Measurements from ENCODE around the gene PLP1. TPM values are rescaled to one million over a fixed set of nuclear protein-coding genes. Genes with fewer than 3 reads are reported as not detected.

The PLP1 gene
- total and polyA plus RNA-seq, 2 experiments from 2014 or later, result 36.9 to 66.9 TPM

DNA sequence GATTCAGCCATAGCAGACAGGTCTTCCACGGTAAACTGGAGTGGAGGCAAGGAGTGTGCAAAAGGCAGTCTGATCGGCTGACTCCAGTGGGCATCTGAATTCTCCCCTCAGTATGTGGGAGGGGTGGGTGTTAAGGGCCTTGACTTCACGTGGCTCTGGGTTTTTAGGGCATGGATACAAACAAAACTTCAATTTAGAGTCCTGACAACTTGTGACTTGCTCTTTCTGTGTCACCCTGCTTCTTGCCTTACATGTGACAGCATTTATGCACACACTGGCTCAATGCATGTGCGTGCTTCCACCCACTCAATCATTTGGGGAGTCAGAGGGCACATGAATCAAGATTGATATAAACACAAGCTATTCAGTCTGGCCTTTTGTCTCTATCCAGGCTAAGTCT, 17.5 kb downstream of the PLP1 start:
- Histone ChIP-seq H3K36me3 (ENCODE audit: insufficient read depth) (no peaks in the 10 kb centered on the region), H3K4me1 (ENCODE audit: insufficient read depth) (no peaks in the 10 kb centered on the region), H4K20me1 (replicated peaks; ENCODE audit: insufficient read depth) (no peaks in the 10 kb centered on the region), H3K9me2 (ENCODE audit: insufficient read depth) (no peaks in the 10 kb centered on the region), H3K4me3 (no peak overlapping the region), H3F3A (replicated peaks; ENCODE audit: low read depth) (no peaks in the 10 kb centered on the region), H3K27ac (ENCODE audit: low read depth) (no peak overlapping the region), H3K4me2 (no peak overlapping the region), H3K27me3 (ENCODE audit: insufficient read depth) (no peaks in the 10 kb centered on the region), H3K79me2 (replicated peaks; ENCODE audit: insufficient read depth) (no peaks in the 10 kb centered on the region), H2AFZ (no peak overlapping the region)
- DNase-seq (ENCODE audit: low spot score) (no peak), ATAC-seq (no peak)
- Mint-ChIP-seq H3K27me3 (ENCODE audit: insufficient read depth, low read depth, poor library complexity) (peaks cover 2% of the 10 kb centered on the region), H3K4me3 (no peak overlapping the region), H3K36me3 (ENCODE audit: low read depth) (peaks cover 17% of the 10 kb centered on the region), H3K27ac (no peak overlapping the region), H3K4me1 (peaks cover 4% of the 10 kb centered on the region; the same call in 1 of the 3 replicates), H3K9me3 (no peaks in the 10 kb centered on the region)
- TF ChIP-seq JUNB (IDR thresholded peaks at IDR 0.05; ENCODE audit: unreplicated experiment) (no peak), EZH2 (IDR thresholded peaks at IDR 0.05; ENCODE audit: low read depth, unreplicated experiment) (no peak), ZNF114 (CRISPR knock-in tag; IDR thresholded peaks at IDR 0.05) (no peak)

DNA sequence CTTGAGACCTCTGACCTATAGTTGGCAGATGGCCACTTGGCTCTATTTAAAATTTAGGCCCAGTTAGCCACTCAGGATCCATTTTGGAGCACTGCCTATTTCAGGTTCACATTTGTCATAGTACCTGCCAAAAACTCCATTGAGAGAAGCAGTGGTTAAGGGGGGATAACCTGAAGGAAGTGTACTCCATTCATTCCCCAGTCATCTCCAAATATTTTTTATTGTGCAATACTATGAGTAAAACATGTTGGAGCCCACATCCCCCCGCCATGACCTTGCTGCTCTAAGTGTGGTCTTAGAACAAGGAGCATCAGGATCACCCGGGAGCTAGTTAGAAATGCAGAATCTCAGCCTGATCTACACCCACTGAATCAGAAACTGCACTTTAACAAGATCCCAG, 21.1 kb downstream of the PLP1 start:
- TF ChIP-seq, protein P1, sequence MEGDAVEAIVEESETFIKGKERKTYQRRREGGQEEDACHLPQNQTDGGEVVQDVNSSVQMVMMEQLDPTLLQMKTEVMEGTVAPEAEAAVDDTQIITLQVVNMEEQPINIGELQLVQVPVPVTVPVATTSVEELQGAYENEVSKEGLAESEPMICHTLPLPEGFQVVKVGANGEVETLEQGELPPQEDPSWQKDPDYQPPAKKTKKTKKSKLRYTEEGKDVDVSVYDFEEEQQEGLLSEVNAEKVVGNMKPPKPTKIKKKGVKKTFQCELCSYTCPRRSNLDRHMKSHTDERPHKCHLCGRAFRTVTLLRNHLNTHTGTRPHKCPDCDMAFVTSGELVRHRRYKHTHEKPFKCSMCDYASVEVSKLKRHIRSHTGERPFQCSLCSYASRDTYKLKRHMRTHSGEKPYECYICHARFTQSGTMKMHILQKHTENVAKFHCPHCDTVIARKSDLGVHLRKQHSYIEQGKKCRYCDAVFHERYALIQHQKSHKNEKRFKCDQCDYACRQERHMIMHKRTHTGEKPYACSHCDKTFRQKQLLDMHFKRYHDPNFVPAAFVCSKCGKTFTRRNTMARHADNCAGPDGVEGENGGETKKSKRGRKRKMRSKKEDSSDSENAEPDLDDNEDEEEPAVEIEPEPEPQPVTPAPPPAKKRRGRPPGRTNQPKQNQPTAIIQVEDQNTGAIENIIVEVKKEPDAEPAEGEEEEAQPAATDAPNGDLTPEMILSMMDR (conservative IDR thresholded peaks at IDR 0.05; ENCODE audit: low read depth in 2 of 2), result no peak
- TF ChIP-seq, protein P2, sequence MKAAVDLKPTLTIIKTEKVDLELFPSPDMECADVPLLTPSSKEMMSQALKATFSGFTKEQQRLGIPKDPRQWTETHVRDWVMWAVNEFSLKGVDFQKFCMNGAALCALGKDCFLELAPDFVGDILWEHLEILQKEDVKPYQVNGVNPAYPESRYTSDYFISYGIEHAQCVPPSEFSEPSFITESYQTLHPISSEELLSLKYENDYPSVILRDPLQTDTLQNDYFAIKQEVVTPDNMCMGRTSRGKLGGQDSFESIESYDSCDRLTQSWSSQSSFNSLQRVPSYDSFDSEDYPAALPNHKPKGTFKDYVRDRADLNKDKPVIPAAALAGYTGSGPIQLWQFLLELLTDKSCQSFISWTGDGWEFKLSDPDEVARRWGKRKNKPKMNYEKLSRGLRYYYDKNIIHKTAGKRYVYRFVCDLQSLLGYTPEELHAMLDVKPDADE (IDR thresholded peaks at IDR 0.05), result no peak
- H3K27me3 ChIP-seq (ENCODE audit: insufficient read depth), result no peaks in the 10 kb centered on the region
- no peaks in the 10 kb centered on the region for H4K20me1 ChIP-seq (replicated peaks; ENCODE audit: insufficient read depth)
- no peaks in the 10 kb centered on the region for H3K36me3 ChIP-seq (ENCODE audit: insufficient read depth)
- DNase-seq (ENCODE audit: low spot score) (no peak), ATAC-seq (no peak)
- no peak overlapping the region for H3K27ac ChIP-seq (ENCODE audit: low read depth)
- no peaks in the 10 kb centered on the region for H3K4me1 ChIP-seq (ENCODE audit: insufficient read depth)
- H3K9me3 Mint-ChIP-seq, result no peaks in the 10 kb centered on the region
- H3K27ac Mint-ChIP-seq, result no peak overlapping the region
- no peaks in the 10 kb centered on the region for H3K79me2 ChIP-seq (replicated peaks; ENCODE audit: insufficient read depth)
- H3K27me3 Mint-ChIP-seq (ENCODE audit: insufficient read depth, low read depth, poor library complexity), result peaks cover 1% of the 10 kb centered on the region
- H3K36me3 Mint-ChIP-seq (ENCODE audit: low read depth), result no peaks in the 10 kb centered on the region
- H3K9me2 ChIP-seq (ENCODE audit: insufficient read depth), result no peaks in the 10 kb centered on the region
- no peak overlapping the region for H2AFZ ChIP-seq
- H3K4me3 ChIP-seq, result no peak overlapping the region
- H3K4me1 Mint-ChIP-seq, result peaks cover 4% of the 10 kb centered on the region; the same call in 1 of the 3 replicates
- no peak overlapping the region for H3K4me2 ChIP-seq
- H3F3A ChIP-seq (replicated peaks; ENCODE audit: low read depth), result no peaks in the 10 kb centered on the region
- no peak overlapping the region for H3K4me3 Mint-ChIP-seq

DNA sequence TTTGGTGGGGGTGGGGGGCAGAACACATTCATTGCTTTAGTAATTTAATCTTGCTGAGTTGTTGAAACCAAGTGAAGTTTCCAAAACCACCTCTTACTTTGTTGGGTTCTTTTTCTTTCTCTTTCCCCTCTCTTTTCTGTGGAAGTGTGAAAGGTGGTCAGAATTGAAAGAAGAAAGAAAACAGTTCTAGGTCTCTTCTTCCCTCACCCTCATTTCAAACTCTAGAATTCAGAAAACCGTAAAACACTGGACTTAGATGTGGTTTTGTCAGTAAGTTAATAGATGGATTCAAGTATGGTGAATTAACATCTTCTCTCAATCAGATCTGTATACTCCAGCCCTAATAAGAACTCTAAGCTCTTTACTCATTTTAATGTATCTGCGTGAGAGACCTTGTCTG, 23.7 kb downstream of the PLP1 start:
- H3K27me3 Mint-ChIP-seq (ENCODE audit: insufficient read depth, low read depth, poor library complexity), result peaks cover 1% of the 10 kb centered on the region
- Histone ChIP-seq H3K4me2 (no peak overlapping the region), H3K27ac (ENCODE audit: low read depth) (no peak overlapping the region), H3F3A (replicated peaks; ENCODE audit: low read depth) (no peaks in the 10 kb centered on the region), H3K4me3 (no peak overlapping the region), H3K36me3 (ENCODE audit: insufficient read depth) (no peaks in the 10 kb centered on the region), H3K27me3 (ENCODE audit: insufficient read depth) (no peaks in the 10 kb centered on the region), H2AFZ (no peak overlapping the region), H3K79me2 (replicated peaks; ENCODE audit: insufficient read depth) (no peaks in the 10 kb centered on the region), H3K4me1 (ENCODE audit: insufficient read depth) (no peaks in the 10 kb centered on the region), H3K9me2 (ENCODE audit: insufficient read depth) (no peaks in the 10 kb centered on the region), H4K20me1 (replicated peaks; ENCODE audit: insufficient read depth) (no peaks in the 10 kb centered on the region)
- no peaks in the 10 kb centered on the region for H3K4me1 Mint-ChIP-seq
- DNase-seq (ENCODE audit: low spot score) (no peak), ATAC-seq (no peak)
- H3K27ac Mint-ChIP-seq, result no peak overlapping the region
- TF ChIP-seq, protein P3, sequence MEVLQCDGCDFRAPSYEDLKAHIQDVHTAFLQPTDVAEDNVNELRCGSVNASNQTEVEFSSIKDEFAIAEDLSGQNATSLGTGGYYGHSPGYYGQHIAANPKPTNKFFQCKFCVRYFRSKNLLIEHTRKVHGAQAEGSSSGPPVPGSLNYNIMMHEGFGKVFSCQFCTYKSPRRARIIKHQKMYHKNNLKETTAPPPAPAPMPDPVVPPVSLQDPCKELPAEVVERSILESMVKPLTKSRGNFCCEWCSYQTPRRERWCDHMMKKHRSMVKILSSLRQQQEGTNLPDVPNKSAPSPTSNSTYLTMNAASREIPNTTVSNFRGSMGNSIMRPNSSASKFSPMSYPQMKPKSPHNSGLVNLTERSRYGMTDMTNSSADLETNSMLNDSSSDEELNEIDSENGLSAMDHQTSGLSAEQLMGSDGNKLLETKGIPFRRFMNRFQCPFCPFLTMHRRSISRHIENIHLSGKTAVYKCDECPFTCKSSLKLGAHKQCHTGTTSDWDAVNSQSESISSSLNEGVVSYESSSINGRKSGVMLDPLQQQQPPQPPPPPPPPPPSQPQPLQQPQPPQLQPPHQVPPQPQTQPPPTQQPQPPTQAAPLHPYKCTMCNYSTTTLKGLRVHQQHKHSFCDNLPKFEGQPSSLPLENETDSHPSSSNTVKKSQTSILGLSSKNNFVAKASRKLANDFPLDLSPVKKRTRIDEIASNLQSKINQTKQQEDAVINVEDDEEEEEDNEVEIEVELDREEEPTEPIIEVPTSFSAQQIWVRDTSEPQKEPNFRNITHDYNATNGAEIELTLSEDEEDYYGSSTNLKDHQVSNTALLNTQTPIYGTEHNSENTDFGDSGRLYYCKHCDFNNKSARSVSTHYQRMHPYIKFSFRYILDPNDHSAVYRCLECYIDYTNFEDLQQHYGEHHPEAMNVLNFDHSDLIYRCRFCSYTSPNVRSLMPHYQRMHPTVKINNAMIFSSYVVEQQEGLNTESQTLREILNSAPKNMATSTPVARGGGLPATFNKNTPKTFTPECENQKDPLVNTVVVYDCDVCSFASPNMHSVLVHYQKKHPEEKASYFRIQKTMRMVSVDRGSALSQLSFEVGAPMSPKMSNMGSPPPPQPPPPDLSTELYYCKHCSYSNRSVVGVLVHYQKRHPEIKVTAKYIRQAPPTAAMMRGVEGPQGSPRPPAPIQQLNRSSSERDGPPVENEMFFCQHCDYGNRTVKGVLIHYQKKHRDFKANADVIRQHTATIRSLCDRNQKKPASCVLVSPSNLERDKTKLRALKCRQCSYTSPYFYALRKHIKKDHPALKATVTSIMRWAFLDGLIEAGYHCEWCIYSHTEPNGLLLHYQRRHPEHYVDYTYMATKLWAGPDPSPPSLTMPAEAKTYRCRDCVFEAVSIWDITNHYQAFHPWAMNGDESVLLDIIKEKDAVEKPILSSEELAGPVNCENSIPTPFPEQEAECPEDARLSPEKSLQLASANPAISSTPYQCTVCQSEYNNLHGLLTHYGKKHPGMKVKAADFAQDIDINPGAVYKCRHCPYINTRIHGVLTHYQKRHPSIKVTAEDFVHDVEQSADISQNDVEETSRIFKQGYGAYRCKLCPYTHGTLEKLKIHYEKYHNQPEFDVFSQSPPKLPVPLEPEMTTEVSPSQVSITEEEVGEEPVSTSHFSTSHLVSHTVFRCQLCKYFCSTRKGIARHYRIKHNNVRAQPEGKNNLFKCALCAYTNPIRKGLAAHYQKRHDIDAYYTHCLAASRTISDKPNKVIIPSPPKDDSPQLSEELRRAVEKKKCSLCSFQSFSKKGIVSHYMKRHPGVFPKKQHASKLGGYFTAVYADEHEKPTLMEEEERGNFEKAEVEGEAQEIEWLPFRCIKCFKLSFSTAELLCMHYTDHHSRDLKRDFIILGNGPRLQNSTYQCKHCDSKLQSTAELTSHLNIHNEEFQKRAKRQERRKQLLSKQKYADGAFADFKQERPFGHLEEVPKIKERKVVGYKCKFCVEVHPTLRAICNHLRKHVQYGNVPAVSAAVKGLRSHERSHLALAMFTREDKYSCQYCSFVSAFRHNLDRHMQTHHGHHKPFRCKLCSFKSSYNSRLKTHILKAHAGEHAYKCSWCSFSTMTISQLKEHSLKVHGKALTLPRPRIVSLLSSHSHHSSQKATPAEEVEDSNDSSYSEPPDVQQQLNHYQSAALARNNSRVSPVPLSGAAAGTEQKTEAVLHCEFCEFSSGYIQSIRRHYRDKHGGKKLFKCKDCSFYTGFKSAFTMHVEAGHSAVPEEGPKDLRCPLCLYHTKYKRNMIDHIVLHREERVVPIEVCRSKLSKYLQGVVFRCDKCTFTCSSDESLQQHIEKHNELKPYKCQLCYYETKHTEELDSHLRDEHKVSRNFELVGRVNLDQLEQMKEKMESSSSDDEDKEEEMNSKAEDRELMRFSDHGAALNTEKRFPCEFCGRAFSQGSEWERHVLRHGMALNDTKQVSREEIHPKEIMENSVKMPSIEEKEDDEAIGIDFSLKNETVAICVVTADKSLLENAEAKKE (CRISPR knock-in tag; IDR thresholded peaks at IDR 0.05), result no peak
- TF ChIP-seq, protein P2 (IDR thresholded peaks at IDR 0.05), result no peak
- no peak overlapping the region for H3K4me3 Mint-ChIP-seq
- H3K9me3 Mint-ChIP-seq, result no peaks in the 10 kb centered on the region
- H3K36me3 Mint-ChIP-seq (ENCODE audit: low read depth), result no peaks in the 10 kb centered on the region
